ENCODE data around the gene BAG5. TPM values are rescaled to one million over a fixed set of nuclear protein-coding genes. Genes with fewer than 3 reads are reported as not detected.

The BAG5 gene
- total and polyA plus RNA-seq, 2 of the 4 experiments (the other 2 are of a cell fraction), result 6.7 to 22.2 TPM

DNA sequence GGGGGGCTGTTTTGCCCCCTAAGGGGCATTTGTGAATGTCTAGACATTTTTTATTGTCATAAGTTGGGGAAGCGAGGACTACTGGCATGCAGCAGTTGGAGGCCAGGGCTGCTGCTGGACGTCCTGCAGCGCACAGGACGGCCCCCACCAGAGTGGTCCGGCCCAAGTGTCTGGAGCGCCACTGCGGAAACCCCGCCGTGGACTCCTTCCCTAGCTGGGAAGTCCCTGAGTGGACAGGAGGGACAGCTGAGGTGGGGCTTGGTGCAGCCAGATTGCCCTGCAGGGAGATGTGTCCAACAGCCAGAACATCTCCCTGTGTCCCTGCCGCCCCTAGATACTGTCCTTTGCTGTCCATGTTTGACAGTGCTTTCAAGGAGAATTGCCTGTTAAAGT is 45.3 kb downstream of the BAG5 start:
- Histone ChIP-seq H3K9ac (ENCODE audit: low read depth, low read length) (no peak overlapping the region), H3K14ac (replicated peaks; ENCODE audit: low read depth, low read length) (no peak overlapping the region), H3K4ac (ENCODE audit: low read depth, low read length) (no peak overlapping the region), H2AK5ac (ENCODE audit: low read depth, low read length) (no peak overlapping the region), H3K79me1 (ENCODE audit: low read depth in 1 of 2, low read length in 2 of 2) (peaks cover 0 to 11% of the 10 kb centered on the region in 2 experiments; a peak in 1 of 4 replicates), H3K9me3 (ENCODE audit: control insufficient read depth, insufficient read depth, low read length) (no peaks in the 10 kb centered on the region), H2BK20ac (ENCODE audit: low read depth, low read length) (no peak overlapping the region), H3K9me1 (ENCODE audit: insufficient read depth, low read length) (no peaks in the 10 kb centered on the region), H3K27me3 (ENCODE audit: control insufficient read depth, insufficient read depth, low read length) (peaks cover 3% of the 10 kb centered on the region; the same call in 1 of the 2 replicates), H3K23ac (ENCODE audit: low read depth, low read length) (no peak overlapping the region), H2BK15ac (ENCODE audit: low read depth, low read length) (no peak overlapping the region), H2BK120ac (ENCODE audit: low read depth, low read length) (no peak overlapping the region), H4K5ac (ENCODE audit: low read depth, low read length) (no peak overlapping the region), H3K18ac (ENCODE audit: low read depth, low read length) (no peak overlapping the region), H4K91ac (ENCODE audit: insufficient read depth, low read depth, low read length) (no peak overlapping the region), H3K4me3 (ENCODE audit: insufficient read depth, low read depth, low read length) (no peak overlapping the region), H3K36me3 (ENCODE audit: control insufficient read depth, insufficient read depth, low read length) (peaks cover 4% of the 10 kb centered on the region; the same call in 1 of the 2 replicates), H4K8ac (ENCODE audit: low read depth in 2 of 2, low read length in 2 of 2) (no peak overlapping the region), H2AK9ac (replicated peaks; ENCODE audit: low read depth, low read length, poor library complexity) (peak overlapping the region; percentile 76), H3K27ac (ENCODE audit: insufficient read depth, low read length) (no peak overlapping the region), H2BK5ac (ENCODE audit: low read depth, low read length, poor library complexity, severe bottlenecking) (no peak overlapping the region), H2AFZ (replicated peaks; ENCODE audit: low read length, poor library complexity) (no peak overlapping the region), H3K4me1 (ENCODE audit: control insufficient read depth, insufficient read depth, low read length) (peaks cover 21% of the 10 kb centered on the region), H4K20me1 (ENCODE audit: insufficient read depth, low read length) (peaks cover 24% of the 10 kb centered on the region), H3K4me2 (ENCODE audit: low read depth, low read length) (no peak overlapping the region), H3K56ac (ENCODE audit: extremely low read depth, insufficient read depth, low read length) (no peak overlapping the region)
- ChIA-PET CTCF (no interaction called here), POLR2A (ENCODE audit: unreplicated experiment) (no interaction called here)
- in situ Hi-C loops (cut with MboI; ENCODE audit: low sequenced_read_pairs) (no loop called here), dilution Hi-C loops (cut with HindIII; ENCODE audit: low sequenced_read_pairs, unreplicated experiment) (no loop called here), intact Hi-C loops (cut with micrococcal nuclease) (no loop called here)
- TF ChIP-seq SMC3 (IDR thresholded peaks at IDR 0.05; ENCODE audit: low read depth, low read length), result no peak
- TF ChIP-seq BHLHE40 (IDR thresholded peaks at IDR 0.05; ENCODE audit: low read depth, low read length), result no peak
- TF ChIP-seq, protein P1, sequence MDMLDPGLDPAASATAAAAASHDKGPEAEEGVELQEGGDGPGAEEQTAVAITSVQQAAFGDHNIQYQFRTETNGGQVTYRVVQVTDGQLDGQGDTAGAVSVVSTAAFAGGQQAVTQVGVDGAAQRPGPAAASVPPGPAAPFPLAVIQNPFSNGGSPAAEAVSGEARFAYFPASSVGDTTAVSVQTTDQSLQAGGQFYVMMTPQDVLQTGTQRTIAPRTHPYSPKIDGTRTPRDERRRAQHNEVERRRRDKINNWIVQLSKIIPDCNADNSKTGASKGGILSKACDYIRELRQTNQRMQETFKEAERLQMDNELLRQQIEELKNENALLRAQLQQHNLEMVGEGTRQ (IDR thresholded peaks at IDR 0.05; ENCODE audit: low read depth, low read length), result no peak
- no peak for TF ChIP-seq RCOR1 (IDR thresholded peaks at IDR 0.05; ENCODE audit: insufficient replicate concordance, low read length)
- no peak for TF ChIP-seq RFX5 (IDR thresholded peaks at IDR 0.05; ENCODE audit: low read depth, low read length)
- no peak for TF ChIP-seq CEBPB (IDR thresholded peaks at IDR 0.05; ENCODE audit: low read depth, low read length)
- no peak for TF ChIP-seq POLR2A (IDR thresholded peaks at IDR 0.05; ENCODE audit: low read depth, low read length)
- TF ChIP-seq MAFK (IDR thresholded peaks at IDR 0.05; ENCODE audit: low read depth, low read length), result no peak
- no peak for TF ChIP-seq RAD21 (IDR thresholded peaks at IDR 0.05; ENCODE audit: low read length)
- TF ChIP-seq NFE2L2 (IDR thresholded peaks at IDR 0.05; ENCODE audit: low read depth, low read length), result no peak
- DNase-seq (no peak), ATAC-seq (ENCODE audit: low read depth) (no peak)
- no TSS peak for BruUV-seq (replicated peaks)
- WGBS, 2 experiments (ENCODE audit: extremely low coverage in 2 of 2, insufficient read length in 1 of 2), result 88% methylated on average over 6 of the region's 10 CpGs; no CpG with 5 or more reads in 1 of the 2 experiments
